Glutamatergic neuron (in vitro differentiated cells): Measurements from ENCODE around the gene C1QL4. TPM values are rescaled to one million over a fixed set of nuclear protein-coding genes. Genes with fewer than 3 reads are reported as not detected.
"Not testable (repeated sequence)": the region's sequence is repeated elsewhere in the genome, so short reads cannot be mapped to it uniquely, and the experiment has no call there.

Experiments used
- DNase-seq: peaks from one replicate; pipeline ENCODE4 v3.0.0; 2022
- H3K27ac Mint-ChIP-seq: one replicate; pipeline ENCODE4 v1.8.0; 2020; ENCODE audit warnings: mild to moderate bottlenecking, mixed read lengths, inconsistent platforms; ENCODE audit not compliant: unreplicated experiment
- H3K27me3 Mint-ChIP-seq: one replicate; pipeline ENCODE4 v1.8.0; 2020; ENCODE audit warnings: mild to moderate bottlenecking, moderate library complexity, mixed read lengths, inconsistent platforms; ENCODE audit not compliant: unreplicated experiment
- H3K36me3 Mint-ChIP-seq: one replicate; pipeline ENCODE4 v1.8.0; 2020; ENCODE audit warnings: mild to moderate bottlenecking, mixed read lengths, inconsistent platforms; ENCODE audit not compliant: unreplicated experiment
- H3K4me1 Mint-ChIP-seq: one replicate; pipeline ENCODE4 v1.8.0; 2020; ENCODE audit warnings: mild to moderate bottlenecking, low read depth, mixed read lengths, inconsistent platforms; ENCODE audit not compliant: unreplicated experiment
- H3K4me3 Mint-ChIP-seq: one replicate; pipeline ENCODE4 v1.8.0; 2020; ENCODE audit warnings: mild to moderate bottlenecking, mixed read lengths, inconsistent platforms; ENCODE audit not compliant: unreplicated experiment
- H3K9me3 Mint-ChIP-seq: one replicate; pipeline ENCODE4 v1.8.0; 2020; ENCODE audit warnings: mild to moderate bottlenecking, moderate library complexity, mixed read lengths, inconsistent platforms; ENCODE audit not compliant: unreplicated experiment
- total RNA-seq: library from RNA; stranded (reverse); fragmentation: NEBNext Ultra II Directional; extraction: Animal tissue kit (Norgen Biotek cat#: 25700); gene quantifications from one replicate; pipeline ENCODE4 v1.2.1, GENCODE V29; 2021; ENCODE audit not compliant: unreplicated experiment
- TF ChIP-seq, protein P1 (sequence below): fragments of 200-600 bp; sonication (generic); IDR thresholded peaks from one replicate; pipeline ENCODE4 v1.5.0; 2021; ENCODE audit not compliant: partially characterized antibody, unreplicated experiment

C1QL4 gene
- total RNA-seq, 1 donor from 2014 or later = 4.8 TPM

DNA sequence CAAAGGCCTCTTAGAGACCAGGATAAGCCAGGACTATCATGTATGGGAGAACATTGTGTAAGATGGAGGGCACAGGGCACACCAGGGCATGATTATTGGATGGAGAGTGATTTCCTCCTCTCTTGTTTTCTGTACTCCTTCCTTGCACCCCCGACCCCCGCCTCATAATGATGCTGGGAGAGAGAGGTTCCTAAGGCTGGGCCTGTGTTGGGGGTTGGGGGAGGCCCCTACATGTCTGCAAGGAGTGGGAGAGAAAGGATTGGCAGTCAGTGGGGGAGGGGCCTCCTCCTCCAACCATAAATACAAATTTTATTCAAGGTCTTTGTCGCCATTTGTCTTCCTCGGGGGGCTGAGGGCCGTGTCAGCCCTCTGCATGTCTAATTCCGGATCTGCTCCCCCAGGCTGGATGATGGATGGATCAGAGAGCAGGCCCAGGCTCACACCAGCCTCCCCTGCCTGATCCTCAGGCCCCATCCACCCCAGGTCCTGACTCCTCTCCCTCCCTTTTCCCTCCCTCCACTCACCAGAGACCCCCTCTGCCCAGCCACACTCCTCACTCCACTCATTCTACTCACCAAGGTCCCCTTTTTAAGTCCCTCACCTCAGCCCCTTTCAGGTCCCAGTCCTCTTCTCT is 2.0 kb upstream of the C1QL4 start:
- no peaks in the 10 kb centered on the region for H3K36me3 Mint-ChIP-seq
- no peak for DNase-seq
- peaks cover 41% of the 10 kb centered on the region for H3K27me3 Mint-ChIP-seq
- H3K4me1 Mint-ChIP-seq = peaks cover 35% of the 10 kb centered on the region
- peak overlapping the region; percentile 11 for H3K4me3 Mint-ChIP-seq
- no peak overlapping the region for H3K27ac Mint-ChIP-seq
- TF ChIP-seq, protein P1, sequence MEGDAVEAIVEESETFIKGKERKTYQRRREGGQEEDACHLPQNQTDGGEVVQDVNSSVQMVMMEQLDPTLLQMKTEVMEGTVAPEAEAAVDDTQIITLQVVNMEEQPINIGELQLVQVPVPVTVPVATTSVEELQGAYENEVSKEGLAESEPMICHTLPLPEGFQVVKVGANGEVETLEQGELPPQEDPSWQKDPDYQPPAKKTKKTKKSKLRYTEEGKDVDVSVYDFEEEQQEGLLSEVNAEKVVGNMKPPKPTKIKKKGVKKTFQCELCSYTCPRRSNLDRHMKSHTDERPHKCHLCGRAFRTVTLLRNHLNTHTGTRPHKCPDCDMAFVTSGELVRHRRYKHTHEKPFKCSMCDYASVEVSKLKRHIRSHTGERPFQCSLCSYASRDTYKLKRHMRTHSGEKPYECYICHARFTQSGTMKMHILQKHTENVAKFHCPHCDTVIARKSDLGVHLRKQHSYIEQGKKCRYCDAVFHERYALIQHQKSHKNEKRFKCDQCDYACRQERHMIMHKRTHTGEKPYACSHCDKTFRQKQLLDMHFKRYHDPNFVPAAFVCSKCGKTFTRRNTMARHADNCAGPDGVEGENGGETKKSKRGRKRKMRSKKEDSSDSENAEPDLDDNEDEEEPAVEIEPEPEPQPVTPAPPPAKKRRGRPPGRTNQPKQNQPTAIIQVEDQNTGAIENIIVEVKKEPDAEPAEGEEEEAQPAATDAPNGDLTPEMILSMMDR = no peak
- peaks cover 14% of the 10 kb centered on the region for H3K9me3 Mint-ChIP-seq

DNA sequence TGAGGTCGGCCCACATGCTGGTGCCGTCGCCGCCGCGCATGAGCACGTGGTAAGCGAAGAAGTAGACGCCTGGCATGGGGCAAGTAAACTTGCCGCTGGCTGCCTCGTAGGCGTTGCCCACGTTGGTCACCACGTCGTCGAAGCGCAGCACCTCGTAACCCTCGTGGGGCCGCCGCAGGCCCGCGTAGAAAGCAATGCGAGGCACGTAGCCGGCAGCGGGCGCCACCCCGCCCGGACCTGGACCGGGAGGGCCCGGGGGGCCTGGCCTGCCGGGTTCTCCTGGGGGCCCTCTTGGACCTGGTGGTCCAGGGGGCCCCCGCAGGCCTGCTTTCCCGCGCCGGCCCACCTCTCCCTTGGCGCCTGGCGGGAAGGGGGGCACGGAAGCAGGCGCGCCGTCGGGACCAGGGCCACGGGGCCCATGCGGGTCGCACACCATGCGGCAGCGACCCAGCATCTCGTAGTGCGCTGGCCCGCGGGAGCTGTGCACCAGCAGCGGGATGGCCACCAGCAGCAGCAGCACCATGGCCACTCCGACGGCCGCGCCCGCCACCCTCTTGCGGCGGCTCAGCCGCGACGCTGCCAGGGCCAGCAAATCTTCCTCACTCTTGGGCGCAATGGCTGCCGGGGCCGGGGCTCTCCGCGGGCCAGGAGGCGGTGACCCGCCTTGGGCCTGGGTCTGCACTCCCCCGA is 888 bp downstream of the C1QL4 start:
- TF ChIP-seq, protein P1 = no peak
- Mint-ChIP-seq H3K4me3 (no peak overlapping the region), H3K9me3 (peaks cover 14% of the 10 kb centered on the region), H3K36me3 (no peaks in the 10 kb centered on the region), H3K27ac (no peak overlapping the region), H3K27me3 (peaks cover 46% of the 10 kb centered on the region), H3K4me1 (peaks cover 31% of the 10 kb centered on the region)
- DNase-seq = no peak

GRCh38 chr12:49335118-49335954 is 1.7 kb downstream of the C1QL4 start:
- Mint-ChIP-seq H3K36me3 (no peaks in the 10 kb centered on the region), H3K9me3 (peaks cover 13% of the 10 kb centered on the region), H3K27ac (no peak overlapping the region), H3K27me3 (peaks cover 41% of the 10 kb centered on the region), H3K4me3 (peak overlapping the region; percentile 67), H3K4me1 (peaks cover 25% of the 10 kb centered on the region)
- TF ChIP-seq, protein P1 = no peak
- no peak for DNase-seq

GRCh38 chr12:49334681-49335080 is 2.3 kb downstream of the C1QL4 start:
- no peak overlapping the region for H3K27ac Mint-ChIP-seq
- TF ChIP-seq, protein P1 = no peak
- no peak for DNase-seq

GRCh38 chr12:49334226-49334625 is 2.8 kb downstream of the C1QL4 start:
- Mint-ChIP-seq H3K4me1 (peaks cover 19% of the 10 kb centered on the region), H3K9me3 (peaks cover 11% of the 10 kb centered on the region), H3K4me3 (peak overlapping the region; percentile 2), H3K27ac (no peak overlapping the region), H3K27me3 (peaks cover 37% of the 10 kb centered on the region), H3K36me3 (no peaks in the 10 kb centered on the region)
- TF ChIP-seq, protein P1 = no peak
- no peak for DNase-seq

More at GRCh38 chr12:49334681-49335080, 2.3 kb downstream of the C1QL4 start:
- H3K36me3 Mint-ChIP-seq = no peaks in the 10 kb centered on the region
- H3K9me3 Mint-ChIP-seq = peaks cover 11% of the 10 kb centered on the region
- H3K4me1 Mint-ChIP-seq = peaks cover 21% of the 10 kb centered on the region
- peaks cover 37% of the 10 kb centered on the region for H3K27me3 Mint-ChIP-seq
- peak overlapping the region; percentile 2 for H3K4me3 Mint-ChIP-seq

DNA sequence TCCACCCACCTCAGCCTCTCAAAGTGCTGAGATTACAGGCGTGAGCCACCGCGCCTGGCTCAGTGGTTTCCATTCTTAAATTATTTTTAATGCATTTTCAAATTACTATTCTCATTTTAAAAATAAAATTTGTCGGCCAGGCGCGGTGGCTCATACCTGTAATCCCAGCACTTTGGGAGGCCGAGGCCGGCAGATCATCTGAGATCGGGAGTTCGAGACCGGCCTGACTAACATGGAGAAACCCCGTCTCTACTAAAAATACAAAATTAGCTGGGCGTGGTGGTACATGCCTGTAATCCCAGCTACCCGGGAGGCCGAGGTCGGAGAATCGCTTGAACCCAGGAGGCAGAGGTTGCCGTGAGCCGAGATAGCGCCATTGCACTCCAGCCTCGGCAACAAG is 3.2 kb downstream of the C1QL4 start:
- not testable (repeated sequence) for H3K27ac Mint-ChIP-seq, H3K36me3 Mint-ChIP-seq, DNase-seq, H3K4me3 Mint-ChIP-seq
- H3K4me1 Mint-ChIP-seq = peaks cover 16% of the 10 kb centered on the region
- peaks cover 11% of the 10 kb centered on the region for H3K9me3 Mint-ChIP-seq
- peaks cover 37% of the 10 kb centered on the region for H3K27me3 Mint-ChIP-seq
